Activated T-helper 17 cell treated with anti-CD3 and anti-CD28 coated beads, Interleukin-2, amount 50 U/mL, for 72 hours (primary cell): ENCODE data around the gene GGT1. TPM values are rescaled to one million over a fixed set of nuclear protein-coding genes. Genes with fewer than 3 reads are reported as not detected.
"Not testable (repeated sequence)": the region's sequence is repeated elsewhere in the genome, so short reads cannot be mapped to it uniquely, and the experiment has no call there.

Experiments used
- ATAC-seq: fragments of 150-1000 bp; cut with Tn5 transposase; replicated peaks from 2 replicates; pipeline ENCODE4 v1.10.0; 2021; ENCODE audit warnings: mild to moderate bottlenecking, moderate library complexity
- H3K27ac Mint-ChIP-seq: one replicate; pipeline ENCODE4 v1.8.0; 2022; ENCODE audit warnings: mixed read lengths
- H3K27me3 Mint-ChIP-seq: one replicate; pipeline ENCODE4 v1.8.0; 2022; ENCODE audit warnings: mixed read lengths
- H3K36me3 Mint-ChIP-seq: one replicate; pipeline ENCODE4 v1.8.0; 2022; ENCODE audit warnings: low read depth, mild to moderate bottlenecking, mixed read lengths
- H3K4me1 Mint-ChIP-seq: one replicate; pipeline ENCODE4 v1.8.0; 2022; ENCODE audit warnings: mixed read lengths
- H3K4me3 Mint-ChIP-seq: one replicate; pipeline ENCODE4 v1.8.0; 2022; ENCODE audit warnings: mild to moderate bottlenecking, mixed read lengths
- H3K9me3 Mint-ChIP-seq: one replicate; pipeline ENCODE4 v1.8.0; 2022; ENCODE audit warnings: mixed read lengths
- total RNA-seq, 2 donors: library from RNA; stranded (reverse); gene quantifications; one replicate each; pipeline ENCODE4 v1.2.3, GENCODE V29; 2022

Gene GGT1
- total RNA-seq, 2 donors from 2014 or later, result 82.4 to 122 TPM

- not testable (repeated sequence) for ATAC-seq, H3K27ac Mint-ChIP-seq, H3K27me3 Mint-ChIP-seq, H3K36me3 Mint-ChIP-seq, H3K4me1 Mint-ChIP-seq, H3K9me3 Mint-ChIP-seq, H3K4me3 Mint-ChIP-seq
Measured at GRCh38 chr22:24632642-24633041, 29.6 kb downstream of the GGT1 start.

- H3K4me1 Mint-ChIP-seq, ATAC-seq, H3K9me3 Mint-ChIP-seq, H3K4me3 Mint-ChIP-seq, H3K27me3 Mint-ChIP-seq, H3K36me3 Mint-ChIP-seq: not testable (repeated sequence)
- peak overlapping the region; percentile 4 for H3K27ac Mint-ChIP-seq
Measured at GRCh38 chr22:24633231-24634023, 30.4 kb downstream of the GGT1 start.

- H3K4me1 Mint-ChIP-seq, H3K27me3 Mint-ChIP-seq, H3K9me3 Mint-ChIP-seq, ATAC-seq, H3K36me3 Mint-ChIP-seq: not testable (repeated sequence)
- Mint-ChIP-seq H3K4me3 (peak overlapping the region; percentile 48), H3K27ac (peak overlapping the region; percentile 78)
Measured at GRCh38 chr22:24634776-24635389, 31.9 kb downstream of the GGT1 start.

- H3K9me3 Mint-ChIP-seq, H3K4me1 Mint-ChIP-seq, H3K27ac Mint-ChIP-seq, H3K27me3 Mint-ChIP-seq, ATAC-seq, H3K36me3 Mint-ChIP-seq: not testable (repeated sequence)
- peak overlapping the region; percentile 13 for H3K4me3 Mint-ChIP-seq
Measured at GRCh38 chr22:24636513-24636912, 33.5 kb downstream of the GGT1 start.

- not testable (repeated sequence) for ATAC-seq, H3K4me3 Mint-ChIP-seq, H3K27ac Mint-ChIP-seq, H3K36me3 Mint-ChIP-seq, H3K27me3 Mint-ChIP-seq, H3K4me1 Mint-ChIP-seq, H3K9me3 Mint-ChIP-seq
Measured at GRCh38 chr22:24642307-24642706, 39.3 kb downstream of the GGT1 start.

GRCh38 chr22:24644409-24644808 is 41.4 kb downstream of the GGT1 start:
- H3K36me3 Mint-ChIP-seq, H3K27me3 Mint-ChIP-seq, ATAC-seq: not testable (repeated sequence)

GRCh38 chr22:24645408-24646399 is 42.7 kb downstream of the GGT1 start:
- not testable (repeated sequence) for H3K9me3 Mint-ChIP-seq, H3K27ac Mint-ChIP-seq, H3K27me3 Mint-ChIP-seq, ATAC-seq, H3K4me1 Mint-ChIP-seq, H3K36me3 Mint-ChIP-seq, H3K4me3 Mint-ChIP-seq

More at GRCh38 chr22:24644409-24644808, 41.4 kb downstream of the GGT1 start:
- not testable (repeated sequence) for H3K27ac Mint-ChIP-seq, H3K4me3 Mint-ChIP-seq, H3K9me3 Mint-ChIP-seq, H3K4me1 Mint-ChIP-seq

GRCh38 chr22:24646756-24647155 is 43.8 kb downstream of the GGT1 start:
- not testable (repeated sequence) for H3K9me3 Mint-ChIP-seq, ATAC-seq, H3K4me3 Mint-ChIP-seq, H3K27ac Mint-ChIP-seq, H3K27me3 Mint-ChIP-seq, H3K4me1 Mint-ChIP-seq, H3K36me3 Mint-ChIP-seq

- H3K4me1 Mint-ChIP-seq, H3K9me3 Mint-ChIP-seq, H3K27ac Mint-ChIP-seq, H3K27me3 Mint-ChIP-seq, H3K4me3 Mint-ChIP-seq, ATAC-seq, H3K36me3 Mint-ChIP-seq: not testable (repeated sequence)
Measured at GRCh38 chr22:24649371-24649770, 46.4 kb downstream of the GGT1 start.

- H3K36me3 Mint-ChIP-seq, H3K27ac Mint-ChIP-seq, H3K4me3 Mint-ChIP-seq, H3K9me3 Mint-ChIP-seq, H3K4me1 Mint-ChIP-seq, ATAC-seq, H3K27me3 Mint-ChIP-seq: not testable (repeated sequence)
Measured at GRCh38 chr22:24650884-24651283, 47.9 kb downstream of the GGT1 start.

- H3K36me3 Mint-ChIP-seq, H3K9me3 Mint-ChIP-seq, ATAC-seq, H3K27ac Mint-ChIP-seq, H3K27me3 Mint-ChIP-seq, H3K4me3 Mint-ChIP-seq, H3K4me1 Mint-ChIP-seq: not testable (repeated sequence)
Measured at GRCh38 chr22:24665395-24665794, 62.4 kb downstream of the GGT1 start.

GRCh38 chr22:24667904-24668303 is 64.9 kb downstream of the GGT1 start:
- ATAC-seq, H3K4me3 Mint-ChIP-seq, H3K27me3 Mint-ChIP-seq, H3K9me3 Mint-ChIP-seq, H3K36me3 Mint-ChIP-seq, H3K27ac Mint-ChIP-seq, H3K4me1 Mint-ChIP-seq: not testable (repeated sequence)

- H3K4me3 Mint-ChIP-seq, H3K9me3 Mint-ChIP-seq, H3K27ac Mint-ChIP-seq, ATAC-seq, H3K27me3 Mint-ChIP-seq, H3K36me3 Mint-ChIP-seq, H3K4me1 Mint-ChIP-seq: not testable (repeated sequence)
Measured at GRCh38 chr22:24672532-24672931, 69.5 kb downstream of the GGT1 start.
